H1 (cell line): Measurements from ENCODE around the gene ABCD4. TPM values are rescaled to one million over a fixed set of nuclear protein-coding genes. Genes with fewer than 3 reads are reported as not detected.

Source experiments
- ATF3 ChIP-seq: IDR thresholded peaks from 2 replicates; pipeline ENCODE4 v1.6.1; 2011; ENCODE audit warnings: low read depth, mild to moderate bottlenecking, low read length; ENCODE audit not compliant: insufficient read depth
- BRCA1 ChIP-seq: IDR thresholded peaks from 2 replicates; pipeline ENCODE4 v1.6.1; 2012; ENCODE audit warnings: low read depth, low read length, improper control_type of control experiment
- CBX8 ChIP-seq: fragments of 300-800, 300-1000 bp; sonication (generic); IDR thresholded peaks from 2 replicates; pipeline ENCODE4 v1.7.1; 2016; ENCODE audit warnings: low read depth, low read length, borderline replicate concordance
- CREB1 ChIP-seq: IDR thresholded peaks from 2 replicates; pipeline ENCODE4 v1.6.1; 2012; ENCODE audit warnings: inconsistent platforms
- CTCF ChIP-seq, 3 experiments: IDR thresholded peaks; 1 replicate in 2 of 3; 2 replicates in 1 of 3; pipeline versions ENCODE4 v1.5.1 to v1.6.1; 2011; ENCODE audit warnings: low read length in 3 of 3, mild to moderate bottlenecking in 3 of 3, inconsistent platforms in 2 of 3, low read depth in 1 of 3, moderate library complexity in 1 of 3; ENCODE audit not compliant: insufficient read depth in 1 of 3; ENCODE audit errors: control extremely low read depth in 1 of 3
- E2F6 ChIP-seq: IDR thresholded peaks from 2 replicates; pipeline ENCODE4 v1.6.1; 2012; ENCODE audit warnings: inconsistent platforms
- GTF2F1 ChIP-seq: IDR thresholded peaks from 2 replicates; pipeline ENCODE4 v1.6.1; 2012; ENCODE audit warnings: low read depth, low read length, improper control_type of control experiment, borderline replicate concordance
- HDAC2 ChIP-seq, 2 experiments: fragments of 300-600 bp in 1 of 2; sonication (generic) in 1 of 2; IDR thresholded peaks; 2 replicates each; pipeline ENCODE4 v1.6.1; 2011 to 2012; ENCODE audit warnings: low read depth in 2 of 2, low read length in 2 of 2, mild to moderate bottlenecking in 2 of 2, moderate library complexity in 2 of 2, borderline replicate concordance in 1 of 2, inconsistent platforms in 1 of 2
- HDAC6 ChIP-seq: IDR thresholded peaks from one replicate; pipeline ENCODE4 v1.7.1; 2012; ENCODE audit warnings: low read depth, mild to moderate bottlenecking, inconsistent platforms, low read length, moderate library complexity
- JUN ChIP-seq: IDR thresholded peaks from 2 replicates; pipeline ENCODE4 v1.6.1; 2011; ENCODE audit warnings: low read depth, mild to moderate bottlenecking, improper control_type of control experiment, low read length
- KDM1A ChIP-seq: fragments of 200-600, 300-600 bp; sonication (generic); IDR thresholded peaks from 2 replicates; pipeline ENCODE4 v1.7.1; 2016; ENCODE audit warnings: mild to moderate bottlenecking, low read length, borderline replicate concordance
- KDM5A ChIP-seq: fragments of 200-600 bp; IDR thresholded peaks from 2 replicates; pipeline ENCODE4 v1.7.1; 2012; ENCODE audit warnings: mild to moderate bottlenecking, low read length, inconsistent platforms, mixed read lengths
- POLR2A ChIP-seq, 2 experiments: IDR thresholded peaks; 1 replicate in 1 of 2; 2 replicates in 1 of 2; pipeline ENCODE4 v1.6.1; 2011; ENCODE audit warnings: low read depth in 2 of 2, low read length in 2 of 2, mild to moderate bottlenecking in 2 of 2; ENCODE audit errors: control extremely low read depth in 1 of 2
- POU5F1 ChIP-seq: IDR thresholded peaks from 2 replicates; pipeline ENCODE4 v1.6.1; 2011; ENCODE audit warnings: low read depth, mild to moderate bottlenecking, low read length, moderate library complexity
- RBBP5 ChIP-seq: IDR thresholded peaks from 2 replicates; pipeline ENCODE4 v1.7.1; 2012; ENCODE audit warnings: low read depth, mild to moderate bottlenecking, inconsistent platforms, low read length, moderate library complexity, borderline replicate concordance
- SIN3A ChIP-seq, 2 experiments: IDR thresholded peaks in 1 of 2; conservative IDR thresholded peaks in 1 of 2; 2 replicates each; pipeline ENCODE4 v1.6.1; 2011 to 2012; ENCODE audit warnings: low read length in 2 of 2, improper control_type of control experiment in 1 of 2, low read depth in 1 of 2, mild to moderate bottlenecking in 1 of 2
- SP4 ChIP-seq: IDR thresholded peaks from 2 replicates; pipeline ENCODE4 v1.6.1; 2012; ENCODE audit warnings: low read length, inconsistent platforms
- TAF7 ChIP-seq: optimal IDR thresholded peaks from 2 replicates; pipeline ENCODE3; 2011; ENCODE audit warnings: low read depth, mild to moderate bottlenecking, inconsistent platforms, low read length, moderate library complexity, borderline replicate concordance
- TBP ChIP-seq: IDR thresholded peaks from 2 replicates; pipeline ENCODE4 v1.6.1; 2011; ENCODE audit warnings: low read depth, low read length, improper control_type of control experiment
- TCF12 ChIP-seq: IDR thresholded peaks from 2 replicates; pipeline ENCODE4 v1.6.1; 2011; ENCODE audit warnings: low read depth, mild to moderate bottlenecking, low read length
- TEAD4 ChIP-seq: IDR thresholded peaks from 2 replicates; pipeline ENCODE4 v1.6.1; 2012; ENCODE audit warnings: low read depth, low read length, inconsistent platforms, mixed read lengths
- polyA plus RNA-seq, 7 experiments: library from polyadenylated mRNA; depleted of rRNA in 3 of 7; stranded (reverse) in 5 of 7; unstranded in 2 of 7; fragments of >200 nt in 5 of 7; fragments of 200-250 nt in 2 of 7; gene quantifications; 1 replicate in 5 of 7; 2 replicates in 1 of 7; 4 replicates in 1 of 7; pipeline versions ENCODE4 v1.2.1 to v1.2.3, GENCODE V29; 2011 to 2013; ENCODE audit warnings: missing spikeins in 2 of 7, mixed read lengths in 2 of 7
- total RNA-seq: library from RNA; stranded (reverse); fragmentation: NEBNext Ultra II Directional; extraction: Animal tissue kit (Norgen Biotek cat#: 25700); gene quantifications from 2 replicates; pipeline ENCODE4 v1.2.1, GENCODE V29; 2021

Gene ABCD4
- total and polyA plus RNA-seq, 2 of the 8 experiments (the other 6 are each of a cell fraction or from before 2014, with no cell fraction given) = 47.9 to 97.7 TPM

GRCh38 chr14:74348735-74349463 lies 46.2 kb upstream of the ABCD4 start (continued):
- TF ChIP-seq GTF2F1 (no peak), HDAC6 (no peak), RBBP5 (no peak), CBX8 (no peak), CTCF (IDR thresholded peaks at IDR 0.05; ENCODE audit: control extremely low read depth in 1 of 3, insufficient read depth in 1 of 3, low read depth in 1 of 3, low read length in 3 of 3) (no peak), SIN3A (conservative IDR thresholded peaks at IDR 0.05 in 1 of 2, IDR thresholded peaks at IDR 0.05 in 1 of 2; ENCODE audit: low read depth in 1 of 2, low read length in 2 of 2) (no peak; a peak in 1 of 4 replicates), TCF12 (no peak), TBP (peak; percentile 13; the same call in 1 of the 2 replicates), BRCA1 (no peak), ATF3 (no peak), JUN (no peak), POU5F1 (no peak), POLR2A (IDR thresholded peaks at IDR 0.05; ENCODE audit: control extremely low read depth in 1 of 2, low read depth in 2 of 2, low read length in 2 of 2) (peak; percentile 30 to 84), KDM1A (no peak), SP4 (no peak), KDM5A (no peak), CREB1 (no peak), E2F6 (no peak), TAF7 (no peak), HDAC2 (IDR thresholded peaks at IDR 0.05; ENCODE audit: borderline replicate concordance in 1 of 2, low read depth in 2 of 2, low read length in 2 of 2) (0 out of 4 replicates have a peak, but pooled peaks of 1 of the 2 experiments have one; percentile 24), TEAD4 (no peak)
